ENCODE data around the gene FKBP2.
"Not testable (repeated sequence)": the region's sequence is repeated elsewhere in the genome, so short reads cannot be mapped to it uniquely, and the experiment has no call there.

Gene FKBP2

GRCh38 chr11:64233913-64234586 is 6.8 kb upstream of the FKBP2 start, which contains the start of gene VEGFB:
Gene VEGFB (plus strand): TSS chr11:64234584. CDS start chr11:64234834, 250 bp downstream.
- DNase-seq (ENCODE audit: low read depth, low spot score) = peak; percentile 44

DNA sequence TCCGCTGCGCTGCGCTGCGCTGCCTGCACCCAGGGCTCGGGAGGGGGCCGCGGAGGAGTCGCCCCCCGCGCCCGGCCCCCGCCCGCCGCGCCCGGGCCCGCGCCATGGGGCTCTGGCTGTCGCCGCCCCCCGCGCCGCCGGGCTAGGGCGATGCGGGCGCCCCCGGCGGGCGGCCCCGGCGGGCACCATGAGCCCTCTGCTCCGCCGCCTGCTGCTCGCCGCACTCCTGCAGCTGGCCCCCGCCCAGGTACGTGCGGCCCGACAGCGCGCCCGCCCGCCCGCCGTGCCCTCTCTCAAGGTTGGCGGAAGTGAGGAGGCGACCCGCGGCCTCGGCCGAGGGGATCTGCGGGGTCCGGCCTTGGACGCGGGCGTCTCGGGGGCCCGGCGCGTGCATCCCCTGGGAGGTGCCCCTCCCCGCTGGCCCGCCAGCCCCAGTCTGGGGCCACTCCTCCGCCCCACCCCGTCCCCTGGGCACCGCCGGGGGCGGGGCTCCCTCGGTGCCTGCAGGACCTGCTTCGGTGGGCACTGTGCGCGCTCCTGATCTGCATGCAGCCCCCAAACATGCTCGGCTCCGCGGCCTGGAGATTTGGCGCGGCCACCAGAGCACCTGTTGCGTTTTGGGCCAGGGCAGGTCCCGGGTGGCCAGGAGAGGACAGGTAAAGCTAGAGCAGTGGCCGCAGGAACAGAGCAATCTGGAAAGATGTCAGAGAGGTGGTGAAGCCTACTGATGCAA is 6.1 kb upstream of the FKBP2 start:
- DNase-seq (ENCODE audit: low read depth, low spot score) = no peak

DNA sequence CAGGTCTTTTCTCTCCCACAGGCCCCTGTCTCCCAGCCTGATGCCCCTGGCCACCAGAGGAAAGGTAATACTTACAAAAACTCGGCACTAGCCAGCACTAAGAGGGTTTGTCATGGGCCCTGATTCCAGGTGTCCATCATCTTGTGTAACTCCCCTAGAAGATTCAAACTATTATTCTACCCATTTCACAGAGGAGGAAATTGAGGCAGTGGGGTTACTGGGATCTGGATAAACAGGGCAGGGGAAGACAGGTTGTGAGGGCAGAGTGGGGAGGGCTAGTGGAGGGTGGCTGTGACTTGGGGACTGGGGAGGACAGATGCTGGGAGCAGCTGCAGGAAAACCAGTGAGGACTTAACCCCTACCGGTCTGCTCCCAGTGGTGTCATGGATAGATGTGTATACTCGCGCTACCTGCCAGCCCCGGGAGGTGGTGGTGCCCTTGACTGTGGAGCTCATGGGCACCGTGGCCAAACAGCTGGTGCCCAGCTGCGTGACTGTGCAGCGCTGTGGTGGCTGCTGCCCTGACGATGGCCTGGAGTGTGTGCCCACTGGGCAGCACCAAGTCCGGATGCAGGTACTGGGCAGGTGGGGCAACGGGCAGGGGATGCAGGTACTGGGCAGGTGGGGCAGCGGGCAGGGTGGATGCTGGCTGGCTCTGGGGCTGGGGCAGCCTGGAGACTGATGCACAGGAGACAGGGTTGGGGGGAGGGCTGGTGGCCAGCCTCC is 5.3 kb upstream of the FKBP2 start:
- DNase-seq (ENCODE audit: low read depth, low spot score) = no peak

DNA sequence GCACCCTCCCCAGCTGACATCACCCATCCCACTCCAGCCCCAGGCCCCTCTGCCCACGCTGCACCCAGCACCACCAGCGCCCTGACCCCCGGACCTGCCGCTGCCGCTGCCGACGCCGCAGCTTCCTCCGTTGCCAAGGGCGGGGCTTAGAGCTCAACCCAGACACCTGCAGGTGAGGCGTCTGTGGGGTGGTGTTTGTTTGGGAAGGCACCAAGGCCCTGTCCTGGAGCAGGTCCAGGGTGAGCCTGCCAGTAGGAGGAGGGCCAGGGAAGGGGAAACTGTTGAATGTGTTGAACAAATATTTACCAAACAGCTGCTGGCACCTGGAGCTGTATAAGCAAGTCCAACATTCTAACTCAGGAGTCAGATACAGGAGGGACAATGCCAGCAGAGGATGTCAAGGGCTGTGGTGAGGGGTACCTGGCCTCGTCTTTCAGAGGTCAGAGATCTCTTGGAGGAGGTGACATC is 3.4 kb upstream of the FKBP2 start:
- no peak for DNase-seq (ENCODE audit: low read depth, low spot score)

DNA sequence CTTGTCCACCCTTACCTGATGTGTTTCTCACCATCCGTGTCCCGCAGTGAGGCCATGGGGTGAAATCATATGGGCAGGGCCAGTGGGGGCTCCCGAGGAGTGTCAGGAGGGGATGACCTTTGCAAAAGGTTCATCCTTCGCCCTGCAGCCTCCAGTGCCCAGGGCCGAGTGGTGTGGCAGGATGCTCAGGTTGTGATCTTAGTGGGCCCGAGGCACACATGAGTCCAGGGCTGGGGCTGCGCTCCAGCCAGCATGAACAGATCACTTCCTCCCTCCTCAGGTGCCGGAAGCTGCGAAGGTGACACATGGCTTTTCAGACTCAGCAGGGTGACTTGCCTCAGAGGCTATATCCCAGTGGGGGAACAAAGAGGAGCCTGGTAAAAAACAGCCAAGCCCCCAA is 2.8 kb upstream of the FKBP2 start:
- DNase-seq (ENCODE audit: low read depth, low spot score) = no peak

GRCh38 chr11:64238999-64239398 is 1.9 kb upstream of the FKBP2 start:
- no peak for DNase-seq (ENCODE audit: low read depth, low spot score)

DNA sequence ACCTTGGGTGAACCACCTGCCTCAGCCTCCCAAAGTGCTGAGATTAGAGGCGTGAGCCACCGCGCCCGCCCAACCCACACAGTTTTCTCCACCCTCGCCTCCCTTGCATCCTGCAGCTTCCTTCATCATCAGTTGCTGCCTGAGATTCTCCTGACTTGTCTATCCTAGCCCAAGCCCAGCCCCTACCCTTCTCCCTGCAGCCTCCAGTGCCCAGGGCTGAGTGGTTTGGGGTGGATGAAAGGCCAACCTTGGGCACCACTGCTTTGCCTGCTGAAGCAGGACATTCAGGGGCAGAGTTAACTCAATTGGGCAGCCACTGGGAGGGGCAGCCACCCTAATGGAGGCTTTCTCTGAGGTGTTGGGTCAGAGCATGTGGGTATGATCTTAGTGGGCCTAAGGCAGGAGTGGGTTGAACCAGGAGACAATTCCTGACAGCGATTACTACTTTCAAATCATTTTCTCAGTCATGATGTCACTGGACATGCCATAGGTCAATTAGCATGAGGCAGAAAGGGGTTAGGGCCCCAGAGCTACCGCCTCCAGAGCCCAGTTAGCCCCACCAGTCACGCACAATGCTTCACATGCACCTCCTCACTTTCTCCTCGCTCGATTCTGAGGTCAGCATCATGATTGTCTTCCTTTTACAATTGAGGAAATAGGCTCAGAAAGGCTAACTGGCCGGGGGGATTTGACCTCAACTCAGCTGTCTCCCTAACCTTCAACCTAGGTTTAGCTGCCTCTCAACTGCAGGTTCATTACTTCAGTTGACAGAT is 1.0 kb upstream of the FKBP2 start:
- DNase-seq (ENCODE audit: low read depth, low spot score) = no peak

DNA sequence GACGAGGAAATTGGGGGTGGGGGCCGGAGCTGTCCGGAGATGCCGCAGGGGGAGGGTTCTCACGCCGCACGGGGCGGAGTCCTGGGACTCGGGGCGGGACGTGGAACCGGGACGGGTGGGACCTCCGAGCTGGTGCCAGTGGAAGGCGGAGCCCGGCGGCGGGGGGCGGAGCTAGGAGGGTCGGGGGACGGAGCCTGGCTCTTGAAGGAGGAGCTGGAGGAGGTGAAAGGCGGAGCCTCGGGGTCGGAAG is 271 bp downstream of the FKBP2 start:
- peak; percentile 98 for DNase-seq (ENCODE audit: low read depth, low spot score)

DNA sequence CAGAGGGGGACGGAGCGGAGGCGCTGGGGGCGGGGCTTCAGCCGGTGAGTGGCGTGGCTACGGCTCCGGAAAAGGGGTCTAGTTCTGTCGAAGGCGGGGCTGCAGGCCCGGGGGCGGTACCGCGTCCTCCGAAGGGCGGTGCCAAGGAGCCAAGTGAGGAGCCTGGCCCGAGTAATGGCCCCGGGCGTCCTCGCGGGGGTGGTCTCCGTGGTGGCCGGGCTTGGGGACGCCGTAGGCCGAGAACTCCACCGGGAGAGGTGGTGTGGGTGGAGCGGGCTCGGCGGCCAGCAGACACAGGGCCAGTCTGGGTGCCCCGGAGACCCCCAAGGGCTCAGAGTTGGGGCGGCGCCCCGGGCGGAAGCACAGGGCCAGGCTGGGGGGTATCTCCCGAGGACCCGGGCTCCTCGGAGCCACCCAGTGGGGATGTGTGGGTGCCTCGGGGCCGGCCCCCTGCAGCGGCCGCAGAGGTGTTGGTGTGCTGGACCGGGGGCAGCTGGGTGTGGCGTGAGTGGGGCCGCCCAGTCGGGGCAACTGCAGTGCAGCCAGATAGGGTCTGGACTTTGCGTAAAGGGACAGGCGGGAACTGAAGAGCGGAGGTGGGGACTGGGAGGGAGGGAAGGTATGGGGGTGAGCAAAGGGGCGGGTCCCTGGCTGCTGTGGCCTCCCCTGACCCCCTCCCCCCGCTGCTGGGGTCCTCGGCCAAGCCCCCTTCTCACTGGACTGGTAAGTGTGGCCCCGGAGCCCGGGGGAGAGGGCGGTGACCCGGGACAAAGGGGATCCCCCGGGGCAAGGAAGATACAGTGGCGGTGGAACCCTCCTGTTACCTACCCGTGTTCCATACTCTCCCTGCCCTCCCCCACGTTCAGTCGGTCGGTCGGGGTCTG is 838 bp downstream of the FKBP2 start:
- no peak for DNase-seq (ENCODE audit: low read depth, low spot score)

GRCh38 chr11:64243236-64243854 is 2.5 kb downstream of the FKBP2 start:
- DNase-seq (ENCODE audit: low read depth, low spot score) = no peak

DNA sequence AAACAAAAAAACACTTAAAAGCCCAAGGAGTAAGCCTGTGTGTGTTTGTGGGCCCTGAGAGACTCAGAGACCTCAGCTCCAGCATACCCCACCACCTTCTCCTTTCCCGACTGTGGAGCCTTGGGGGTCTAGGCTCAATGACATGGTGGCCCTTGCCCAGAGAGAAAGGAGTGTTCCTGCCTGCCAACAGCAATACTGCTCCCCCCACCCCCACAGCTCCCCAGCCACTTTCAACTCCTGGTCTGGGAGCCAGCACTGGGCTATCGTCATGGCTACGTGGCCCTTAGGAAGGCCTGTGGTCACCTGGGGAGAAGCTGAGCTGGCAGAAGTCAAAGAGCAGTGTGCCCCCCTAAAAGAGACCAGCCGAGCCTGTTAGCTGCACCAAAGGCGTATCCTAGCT is 3.2 kb downstream of the FKBP2 start:
- DNase-seq (ENCODE audit: low read depth, low spot score) = no peak

GRCh38 chr11:64244966-64245365 is 4.1 kb downstream of the FKBP2 start:
- no peak for DNase-seq (ENCODE audit: low read depth, low spot score)

GRCh38 chr11:64245401-64245796 is 4.5 kb downstream of the FKBP2 start:
- no peak for DNase-seq (ENCODE audit: low read depth, low spot score)

DNA sequence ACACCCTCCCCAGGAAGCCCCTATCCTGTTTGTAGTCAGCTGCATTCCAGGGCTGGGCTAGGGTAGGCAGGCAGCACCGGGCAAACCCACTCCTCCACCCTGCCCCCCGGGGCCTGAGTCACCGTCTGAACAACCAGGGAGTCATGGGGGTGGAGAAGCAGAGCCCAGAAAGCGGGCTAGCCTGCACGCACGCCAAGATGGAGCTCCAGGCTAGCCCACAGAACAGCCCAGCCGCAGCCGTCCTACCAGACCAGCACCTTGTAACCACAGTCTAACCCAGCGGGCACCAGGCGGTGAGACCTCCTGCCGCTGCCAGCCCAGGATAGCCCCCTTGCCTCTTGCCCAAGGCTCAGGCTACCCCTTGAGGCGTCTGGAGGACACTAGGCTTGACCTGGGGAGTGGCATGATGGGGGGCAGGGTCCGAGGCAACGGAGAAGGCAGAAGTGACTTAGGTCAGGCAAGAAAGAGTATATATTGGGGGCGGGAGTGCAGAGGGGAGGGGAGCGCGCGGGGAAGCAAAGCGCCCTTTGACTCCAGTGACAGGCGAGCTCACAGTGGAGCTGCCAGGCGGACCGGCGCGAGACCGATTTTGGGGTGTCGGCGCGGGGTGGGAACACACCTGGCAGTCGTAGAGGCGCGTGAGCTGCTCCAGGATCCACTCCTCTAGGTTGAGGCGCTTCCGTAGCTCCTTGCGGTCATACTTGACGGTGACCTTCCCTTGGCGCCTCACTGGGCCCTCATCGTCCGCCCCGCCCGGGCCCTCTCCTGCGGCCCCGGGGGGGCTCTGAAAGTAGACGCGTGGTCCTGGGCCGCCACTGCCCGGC is 5.1 kb downstream of the FKBP2 start:
- DNase-seq (ENCODE audit: low read depth, low spot score) = peak; percentile 57

GRCh38 chr11:64246621-64246870 is 5.7 kb downstream of the FKBP2 start:
- DNase-seq (ENCODE audit: low read depth, low spot score) = not testable (repeated sequence)

- peak; percentile 50 for DNase-seq (ENCODE audit: low read depth, low spot score)
Observed at GRCh38 chr11:64246871-64247728, 6.2 kb downstream of the FKBP2 start, which contains the start of gene PPP1R14B. Gene PPP1R14B (minus strand): TSS chr11:64246943. CDS start chr11:64246673, 270 bp downstream.

DNA sequence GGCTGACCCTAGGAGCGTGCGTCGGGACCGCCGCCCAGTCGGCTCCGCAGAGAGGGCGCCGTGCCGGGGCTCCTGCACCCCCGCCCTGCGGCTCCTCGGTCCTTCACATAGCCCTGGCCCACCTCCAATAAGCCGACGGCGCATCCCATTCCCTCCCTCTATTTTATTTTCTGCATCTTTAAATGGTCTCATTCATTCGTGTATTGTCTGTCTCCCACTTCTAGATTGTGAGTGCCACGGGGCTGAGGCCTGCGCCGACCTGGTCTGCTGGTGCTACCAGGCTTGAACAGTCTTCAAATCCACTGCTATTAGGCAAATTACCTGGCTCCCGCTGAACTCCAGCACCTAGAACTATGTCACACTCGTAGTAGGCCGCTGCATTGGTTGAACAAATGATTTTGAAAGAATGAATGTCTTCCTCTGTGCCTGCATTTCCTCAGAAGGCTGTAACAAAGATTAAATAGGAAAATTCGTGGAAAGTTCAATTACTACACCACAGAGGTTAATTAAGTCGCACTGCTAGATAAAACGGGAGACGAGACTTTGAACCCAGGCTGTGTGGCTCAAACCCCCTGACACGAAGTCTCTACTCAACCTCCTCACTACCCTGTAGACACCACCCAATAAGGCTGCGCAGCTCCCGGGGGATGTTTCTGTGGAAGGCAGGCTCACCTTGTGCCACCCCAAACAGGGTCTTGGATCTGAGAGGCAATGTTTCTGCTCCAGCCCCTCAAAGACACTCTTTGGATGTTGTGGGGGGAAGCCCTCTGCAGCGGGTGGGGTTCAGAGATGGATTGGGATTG is 7.0 kb downstream of the FKBP2 start:
- no peak for DNase-seq (ENCODE audit: low read depth, low spot score)

DNA sequence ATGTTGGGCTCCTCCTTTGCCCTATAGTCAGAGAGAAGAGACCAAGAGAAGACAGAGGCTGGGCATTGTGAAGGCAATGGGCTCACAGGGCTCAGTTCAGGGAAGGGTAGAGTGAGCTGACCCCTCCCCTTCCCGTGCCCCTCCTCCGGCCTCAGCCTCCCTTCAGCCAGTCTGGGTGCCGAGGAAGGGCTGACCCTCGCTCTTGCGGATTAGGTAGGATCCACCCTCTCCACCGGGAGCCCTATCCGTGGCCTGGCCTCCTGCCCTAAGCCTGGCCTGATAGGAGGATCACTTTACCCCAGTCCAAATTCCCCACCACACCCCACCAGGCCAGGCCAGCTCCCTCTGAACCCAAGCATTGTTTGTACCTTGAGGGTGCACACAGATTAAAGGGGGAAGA is 7.7 kb downstream of the FKBP2 start:
- no peak for DNase-seq (ENCODE audit: low read depth, low spot score)

Data from activated CD4-positive, CD25-positive, alpha-beta regulatory T cell treated with anti-CD3 and anti-CD28 coated beads, Interleukin-2, amount 50 U/mL, for 16 hours (primary cell).